ENCODE measurements around the gene THPO. TPM values are rescaled to one million over a fixed set of nuclear protein-coding genes. Genes with fewer than 3 reads are reported as not detected.
A peak's percentile ranks its signal among the peaks of the same experiment; 100 is the strongest.
"Not testable (repeated sequence)": the region's sequence is repeated elsewhere in the genome, so short reads cannot be mapped to it uniquely, and the experiment has no call there.

The THPO gene
- polyA plus RNA-seq, 1 donor from 2014 or later: 0.59 TPM

DNA sequence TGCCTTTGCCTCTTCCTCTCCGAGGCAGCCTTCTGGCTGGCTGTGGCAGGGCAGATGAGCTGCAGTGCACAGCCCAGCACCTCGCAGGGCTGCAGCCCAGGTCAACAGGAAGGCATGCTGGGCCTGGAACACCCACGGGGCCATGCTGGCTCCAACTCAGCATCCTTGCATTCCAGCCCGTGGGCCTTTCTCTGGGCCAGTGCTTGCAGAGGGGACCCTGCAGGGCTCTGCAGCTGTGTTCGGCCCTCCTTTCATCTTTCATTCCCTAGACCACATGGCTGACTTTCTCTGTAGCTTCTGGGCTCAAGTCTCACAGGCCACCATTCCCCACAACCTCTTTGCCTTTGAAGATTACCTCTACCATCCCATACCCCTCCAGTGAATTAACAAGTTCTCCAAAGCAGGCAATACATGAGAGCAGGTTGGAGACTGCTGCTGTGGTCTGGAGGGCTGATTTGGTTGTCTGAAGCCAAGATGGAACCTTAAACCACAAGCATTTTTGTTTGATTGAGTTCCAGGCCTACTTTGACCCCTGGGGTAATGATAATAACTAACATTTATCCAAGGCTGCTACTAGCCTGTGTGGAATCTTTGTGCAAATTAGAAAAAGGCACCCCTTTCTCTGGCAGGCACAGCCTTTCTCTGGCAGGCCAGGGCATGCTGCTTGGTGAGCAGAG, 34.7 kb downstream of the THPO start:
- H3K36me3 ChIP-seq (ENCODE audit: insufficient read depth, low read length): no peaks in the 10 kb centered on the region

DNA sequence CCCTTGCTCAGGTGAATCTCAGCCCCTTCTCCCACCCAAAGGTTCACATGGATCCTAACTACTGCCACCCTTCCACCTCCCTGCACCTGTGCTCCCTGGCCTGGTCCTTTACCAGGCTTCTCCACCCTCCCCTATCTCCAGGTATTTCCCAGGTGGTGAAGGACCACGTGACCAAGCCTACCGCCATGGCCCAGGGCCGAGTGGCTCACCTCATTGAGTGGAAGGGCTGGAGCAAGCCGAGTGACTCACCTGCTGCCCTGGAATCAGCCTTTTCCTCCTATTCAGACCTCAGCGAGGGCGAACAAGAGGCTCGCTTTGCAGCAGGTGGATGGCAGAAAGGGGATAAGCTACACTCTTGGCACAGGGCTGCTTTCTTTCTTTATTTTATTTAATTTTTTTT, 36.1 kb downstream of the THPO start:
- H3K27ac ChIP-seq (ENCODE audit: low read length): no peak overlapping the region
- H3K27me3 ChIP-seq (ENCODE audit: insufficient read depth, low read depth, low read length): no peaks in the 10 kb centered on the region
- no peak overlapping the region for H3K9ac ChIP-seq (ENCODE audit: low read length)
- H3K36me3 ChIP-seq (ENCODE audit: insufficient read depth, low read length): no peaks in the 10 kb centered on the region
- peaks cover 31% of the 10 kb centered on the region for H3K79me2 ChIP-seq (replicated peaks; ENCODE audit: insufficient read depth, low read length)
- H3K9me2 ChIP-seq (ENCODE audit: insufficient read depth, low read length): no peaks in the 10 kb centered on the region
- no peak overlapping the region for H3K4me2 ChIP-seq (ENCODE audit: low read length)
- TF ChIP-seq EP300 (conservative IDR thresholded peaks at IDR 0.05; ENCODE audit: poor library complexity, severe bottlenecking) (no peak), TAF1 (IDR thresholded peaks at IDR 0.05; ENCODE audit: low read depth) (no peak), EZH2 (IDR thresholded peaks at IDR 0.05; ENCODE audit: borderline replicate concordance, insufficient read depth, low read length, poor library complexity, severe bottlenecking) (no peak), RAD21 (conservative IDR thresholded peaks at IDR 0.05) (no peak), SMC3 (conservative IDR thresholded peaks at IDR 0.05; ENCODE audit: poor library complexity) (no peak), MXI1 (conservative IDR thresholded peaks at IDR 0.05; ENCODE audit: poor library complexity, severe bottlenecking) (no peak), POLR2AphosphoS5 (IDR thresholded peaks at IDR 0.05) (no peak)
- TF ChIP-seq, protein P1, sequence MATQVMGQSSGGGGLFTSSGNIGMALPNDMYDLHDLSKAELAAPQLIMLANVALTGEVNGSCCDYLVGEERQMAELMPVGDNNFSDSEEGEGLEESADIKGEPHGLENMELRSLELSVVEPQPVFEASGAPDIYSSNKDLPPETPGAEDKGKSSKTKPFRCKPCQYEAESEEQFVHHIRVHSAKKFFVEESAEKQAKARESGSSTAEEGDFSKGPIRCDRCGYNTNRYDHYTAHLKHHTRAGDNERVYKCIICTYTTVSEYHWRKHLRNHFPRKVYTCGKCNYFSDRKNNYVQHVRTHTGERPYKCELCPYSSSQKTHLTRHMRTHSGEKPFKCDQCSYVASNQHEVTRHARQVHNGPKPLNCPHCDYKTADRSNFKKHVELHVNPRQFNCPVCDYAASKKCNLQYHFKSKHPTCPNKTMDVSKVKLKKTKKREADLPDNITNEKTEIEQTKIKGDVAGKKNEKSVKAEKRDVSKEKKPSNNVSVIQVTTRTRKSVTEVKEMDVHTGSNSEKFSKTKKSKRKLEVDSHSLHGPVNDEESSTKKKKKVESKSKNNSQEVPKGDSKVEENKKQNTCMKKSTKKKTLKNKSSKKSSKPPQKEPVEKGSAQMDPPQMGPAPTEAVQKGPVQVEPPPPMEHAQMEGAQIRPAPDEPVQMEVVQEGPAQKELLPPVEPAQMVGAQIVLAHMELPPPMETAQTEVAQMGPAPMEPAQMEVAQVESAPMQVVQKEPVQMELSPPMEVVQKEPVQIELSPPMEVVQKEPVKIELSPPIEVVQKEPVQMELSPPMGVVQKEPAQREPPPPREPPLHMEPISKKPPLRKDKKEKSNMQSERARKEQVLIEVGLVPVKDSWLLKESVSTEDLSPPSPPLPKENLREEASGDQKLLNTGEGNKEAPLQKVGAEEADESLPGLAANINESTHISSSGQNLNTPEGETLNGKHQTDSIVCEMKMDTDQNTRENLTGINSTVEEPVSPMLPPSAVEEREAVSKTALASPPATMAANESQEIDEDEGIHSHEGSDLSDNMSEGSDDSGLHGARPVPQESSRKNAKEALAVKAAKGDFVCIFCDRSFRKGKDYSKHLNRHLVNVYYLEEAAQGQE (IDR thresholded peaks at IDR 0.05; ENCODE audit: borderline replicate concordance): no peak
- TF ChIP-seq, protein P2, sequence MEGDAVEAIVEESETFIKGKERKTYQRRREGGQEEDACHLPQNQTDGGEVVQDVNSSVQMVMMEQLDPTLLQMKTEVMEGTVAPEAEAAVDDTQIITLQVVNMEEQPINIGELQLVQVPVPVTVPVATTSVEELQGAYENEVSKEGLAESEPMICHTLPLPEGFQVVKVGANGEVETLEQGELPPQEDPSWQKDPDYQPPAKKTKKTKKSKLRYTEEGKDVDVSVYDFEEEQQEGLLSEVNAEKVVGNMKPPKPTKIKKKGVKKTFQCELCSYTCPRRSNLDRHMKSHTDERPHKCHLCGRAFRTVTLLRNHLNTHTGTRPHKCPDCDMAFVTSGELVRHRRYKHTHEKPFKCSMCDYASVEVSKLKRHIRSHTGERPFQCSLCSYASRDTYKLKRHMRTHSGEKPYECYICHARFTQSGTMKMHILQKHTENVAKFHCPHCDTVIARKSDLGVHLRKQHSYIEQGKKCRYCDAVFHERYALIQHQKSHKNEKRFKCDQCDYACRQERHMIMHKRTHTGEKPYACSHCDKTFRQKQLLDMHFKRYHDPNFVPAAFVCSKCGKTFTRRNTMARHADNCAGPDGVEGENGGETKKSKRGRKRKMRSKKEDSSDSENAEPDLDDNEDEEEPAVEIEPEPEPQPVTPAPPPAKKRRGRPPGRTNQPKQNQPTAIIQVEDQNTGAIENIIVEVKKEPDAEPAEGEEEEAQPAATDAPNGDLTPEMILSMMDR (IDR thresholded peaks at IDR 0.05; ENCODE audit: poor library complexity, severe bottlenecking): no peak
- no peak overlapping the region for H3K4me3 ChIP-seq (ENCODE audit: low read length)
- no peak overlapping the region for H2AFZ ChIP-seq (ENCODE audit: low read depth, low read length)
- H4K20me1 ChIP-seq (ENCODE audit: insufficient read depth): no peaks in the 10 kb centered on the region
- no peaks in the 10 kb centered on the region for H3K9me3 ChIP-seq (ENCODE audit: low read length)
- no peaks in the 10 kb centered on the region for H3F3A ChIP-seq (ENCODE audit: insufficient read depth, low read length, poor library complexity, severe bottlenecking)

More for the DNA sequence above, 34.7 kb downstream of the THPO start:
- Histone ChIP-seq H3K9me2 (ENCODE audit: insufficient read depth, low read length) (no peaks in the 10 kb centered on the region), H3K27ac (ENCODE audit: low read length) (no peak overlapping the region), H3K79me2 (replicated peaks; ENCODE audit: insufficient read depth, low read length) (peaks cover 17% of the 10 kb centered on the region), H3K9ac (ENCODE audit: low read length) (no peak overlapping the region), H3F3A (ENCODE audit: insufficient read depth, low read length, poor library complexity, severe bottlenecking) (no peaks in the 10 kb centered on the region), H3K27me3 (ENCODE audit: insufficient read depth, low read depth, low read length) (no peaks in the 10 kb centered on the region), H3K4me2 (ENCODE audit: low read length) (no peak overlapping the region), H2AFZ (ENCODE audit: low read depth, low read length) (no peak overlapping the region), H4K20me1 (ENCODE audit: insufficient read depth) (no peaks in the 10 kb centered on the region), H3K9me3 (ENCODE audit: low read length) (no peaks in the 10 kb centered on the region), H3K4me3 (ENCODE audit: low read length) (no peak overlapping the region)
- no peak for TF ChIP-seq POLR2AphosphoS5 (IDR thresholded peaks at IDR 0.05)

DNA sequence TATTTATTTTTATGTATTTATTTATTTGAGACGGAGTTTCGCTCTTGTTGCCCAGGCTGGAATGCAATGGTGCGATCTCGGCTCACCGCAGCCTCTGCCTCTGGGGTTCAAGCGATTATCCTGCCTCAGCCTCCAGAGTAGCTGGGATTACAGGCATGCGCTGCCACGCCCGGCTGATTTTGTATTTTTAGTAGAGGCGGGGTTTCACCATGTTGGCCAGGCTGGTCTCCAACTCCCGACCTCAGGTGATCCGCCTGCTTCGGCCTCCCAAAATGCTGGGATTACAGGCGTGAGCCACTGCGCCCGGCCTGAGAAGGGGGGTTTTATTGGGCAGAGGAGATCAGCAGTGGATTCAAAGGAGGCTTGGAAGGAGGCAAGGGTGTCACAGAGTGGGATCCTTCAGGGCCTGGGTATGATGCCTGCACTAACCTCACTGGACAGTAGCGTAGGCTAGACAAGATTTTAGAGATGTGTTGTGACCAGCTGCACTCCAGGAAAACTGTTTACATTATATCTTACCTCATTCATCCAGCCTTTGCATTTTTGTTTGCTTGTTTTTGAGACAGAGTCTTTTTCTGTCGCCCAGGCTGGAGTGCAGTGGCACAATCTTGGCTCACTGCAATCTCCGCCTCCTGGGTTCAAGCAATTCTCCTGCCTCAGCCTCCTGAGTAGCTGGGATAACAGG, 38.4 kb downstream of the THPO start:
- peaks cover 10% of the 10 kb centered on the region for H3F3A ChIP-seq (ENCODE audit: insufficient read depth, low read length, poor library complexity, severe bottlenecking)
- not testable (repeated sequence) for H3K36me3 ChIP-seq (ENCODE audit: insufficient read depth, low read length); H3K9me3 ChIP-seq (ENCODE audit: low read length); H3K9me2 ChIP-seq (ENCODE audit: insufficient read depth, low read length); H2AFZ ChIP-seq (ENCODE audit: low read depth, low read length); H3K27me3 ChIP-seq (ENCODE audit: insufficient read depth, low read depth, low read length); H4K20me1 ChIP-seq (ENCODE audit: insufficient read depth)
- peak overlapping the region; percentile 99 for H3K27ac ChIP-seq (ENCODE audit: low read length)
- H3K79me2 ChIP-seq (replicated peaks; ENCODE audit: insufficient read depth, low read length): peaks cover 37% of the 10 kb centered on the region
- peak overlapping the region; percentile 95 for H3K4me3 ChIP-seq (ENCODE audit: low read length)
- peak overlapping the region; percentile 98 for H3K9ac ChIP-seq (ENCODE audit: low read length)
- peak overlapping the region; percentile 98 for H3K4me2 ChIP-seq (ENCODE audit: low read length)
